ENCODE data around the gene GNAI3.

GRCh38 chr1:109650609-109651008, 102.2 kb downstream of the GNAI3 start:
- TF ChIP-seq EZH2 (IDR thresholded peaks at IDR 0.05; ENCODE audit: insufficient read depth, poor library complexity, severe bottlenecking) = no peak
- no peak for TF ChIP-seq EZH2phosphoT487 (IDR thresholded peaks at IDR 0.05; ENCODE audit: insufficient read depth, low read depth)

All from GM23248 (cell line).